ENCODE data around the gene NXNL2. TPM values are rescaled to one million over a fixed set of nuclear protein-coding genes. Genes with fewer than 3 reads are reported as not detected.

The NXNL2 gene
- total RNA-seq, 2 donors from 2014 or later: not detected

GRCh38 chr9:88536951-88537760, 2.2 kb downstream of the NXNL2 start:
- H3K27me3 Mint-ChIP-seq (ENCODE audit: insufficient read depth): peaks cover 91% of the 10 kb centered on the region
- H3K4me3 Mint-ChIP-seq: no peak overlapping the region
- H3K9me3 Mint-ChIP-seq: no peaks in the 10 kb centered on the region
- no peaks in the 10 kb centered on the region for H3K36me3 ChIP-seq (ENCODE audit: control insufficient read depth, insufficient read depth, low read length)
- no peak overlapping the region for H3K27ac ChIP-seq (ENCODE audit: low read depth, low read length)
- H3K27me3 ChIP-seq (ENCODE audit: control insufficient read depth, insufficient read depth, low read length, poor library complexity, severe bottlenecking): peaks cover 89% of the 10 kb centered on the region
- H3K4me1 Mint-ChIP-seq: peaks cover 6% of the 10 kb centered on the region
- no peaks in the 10 kb centered on the region for H3K9me3 ChIP-seq (ENCODE audit: control insufficient read depth, low read length)
- WGBS, 2 experiments (ENCODE audit: insufficient coverage in 1 of 2, insufficient read length in 1 of 2): 88 to 90% methylated on average over 12 to 15 of the region's 15 CpGs
- H3K27ac Mint-ChIP-seq: no peak overlapping the region
- TF ChIP-seq CTCF (conservative IDR thresholded peaks at IDR 0.05): no peak
- no peak overlapping the region for H3K9ac ChIP-seq (ENCODE audit: extremely low read depth, low read length, poor library complexity, severe bottlenecking)
- no peak for DNase-seq
- no peak overlapping the region for H3K4me3 ChIP-seq (ENCODE audit: low read length)
- H3K36me3 Mint-ChIP-seq (ENCODE audit: low read depth): no peaks in the 10 kb centered on the region
- no peaks in the 10 kb centered on the region for H3K4me1 ChIP-seq (ENCODE audit: control insufficient read depth, insufficient read depth, low read length)

GRCh38 chr9:88537761-88538091, 2.7 kb downstream of the NXNL2 start:
- no peaks in the 10 kb centered on the region for H3K9me3 ChIP-seq (ENCODE audit: control insufficient read depth, low read length)
- Mint-ChIP-seq H3K4me3 (no peak overlapping the region), H3K27me3 (ENCODE audit: insufficient read depth) (peaks cover 90% of the 10 kb centered on the region), H3K27ac (no peak overlapping the region), H3K4me1 (peaks cover 4% of the 10 kb centered on the region), H3K36me3 (ENCODE audit: low read depth) (no peaks in the 10 kb centered on the region), H3K9me3 (no peaks in the 10 kb centered on the region)
- no peaks in the 10 kb centered on the region for H3K4me1 ChIP-seq (ENCODE audit: control insufficient read depth, insufficient read depth, low read length)
- H3K27me3 ChIP-seq (ENCODE audit: control insufficient read depth, insufficient read depth, low read length, poor library complexity, severe bottlenecking): peaks cover 87% of the 10 kb centered on the region
- no peak overlapping the region for H3K27ac ChIP-seq (ENCODE audit: low read depth, low read length)
- TF ChIP-seq CTCF (conservative IDR thresholded peaks at IDR 0.05): no peak
- H3K9ac ChIP-seq (ENCODE audit: extremely low read depth, low read length, poor library complexity, severe bottlenecking): no peak overlapping the region
- H3K36me3 ChIP-seq (ENCODE audit: control insufficient read depth, insufficient read depth, low read length): no peaks in the 10 kb centered on the region
- DNase-seq: peak; percentile 56
- 33 to 70% methylated on average over 1 of the region's 1 CpG for WGBS, 2 experiments (ENCODE audit: insufficient coverage in 1 of 2, insufficient read length in 1 of 2)
- H3K4me3 ChIP-seq (ENCODE audit: low read length): no peak overlapping the region

GRCh38 chr9:88538311-88539085, 3.5 kb downstream of the NXNL2 start:
- Mint-ChIP-seq H3K4me3 (no peak overlapping the region), H3K27me3 (ENCODE audit: insufficient read depth) (peaks cover 90% of the 10 kb centered on the region), H3K27ac (no peak overlapping the region), H3K9me3 (no peaks in the 10 kb centered on the region), H3K4me1 (peaks cover 4% of the 10 kb centered on the region), H3K36me3 (ENCODE audit: low read depth) (no peaks in the 10 kb centered on the region)
- Histone ChIP-seq H3K27me3 (ENCODE audit: control insufficient read depth, insufficient read depth, low read length, poor library complexity, severe bottlenecking) (peaks cover 87% of the 10 kb centered on the region), H3K9me3 (ENCODE audit: control insufficient read depth, low read length) (no peaks in the 10 kb centered on the region), H3K27ac (ENCODE audit: low read depth, low read length) (no peak overlapping the region), H3K4me3 (ENCODE audit: low read length) (no peak overlapping the region), H3K9ac (ENCODE audit: extremely low read depth, low read length, poor library complexity, severe bottlenecking) (no peak overlapping the region), H3K36me3 (ENCODE audit: control insufficient read depth, insufficient read depth, low read length) (no peaks in the 10 kb centered on the region), H3K4me1 (ENCODE audit: control insufficient read depth, insufficient read depth, low read length) (no peaks in the 10 kb centered on the region)
- WGBS, 2 experiments (ENCODE audit: insufficient coverage in 1 of 2, insufficient read length in 1 of 2): 87 to 88% methylated on average over 9 to 10 of the region's 10 CpGs
- TF ChIP-seq CTCF (conservative IDR thresholded peaks at IDR 0.05): no peak
- DNase-seq: no peak
